G401 (cell line): Measurements from ENCODE around the gene OSBPL1A. TPM values are rescaled to one million over a fixed set of nuclear protein-coding genes. Genes with fewer than 3 reads are reported as not detected.
"Not testable (repeated sequence)": the region's sequence is repeated elsewhere in the genome, so short reads cannot be mapped to it uniquely, and the experiment has no call there.

ENCODE experiments used
- DNase-seq: peaks from one replicate; pipeline ENCODE4 v3.0.0-alpha.2; 2015; ENCODE audit warnings: low spot score
- in situ Hi-C: cut with HindIII; loops from 2 replicates; pipeline ENCODE4 v1.10.0; 2016; ENCODE audit warnings: low sequenced_read_pairs, mixed read lengths
- total RNA-seq: library from RNA; depleted of rRNA; stranded (reverse); fragments of >200 nt; shearing (Covaris generic); gene quantifications from 2 replicates; pipeline ENCODE4 v1.2.3, GENCODE V29; 2014

Gene OSBPL1A
- total RNA-seq, 1 experiment from 2014 or later = 75.8 TPM

GRCh38 chr18:24170360-24170759, 227.3 kb downstream of the OSBPL1A start:
- no peak for DNase-seq
- in situ Hi-C loops = no loop called here

GRCh38 chr18:24168496-24168895, 229.1 kb downstream of the OSBPL1A start:
- no peak for DNase-seq
- in situ Hi-C loops = no loop called here

DNA sequence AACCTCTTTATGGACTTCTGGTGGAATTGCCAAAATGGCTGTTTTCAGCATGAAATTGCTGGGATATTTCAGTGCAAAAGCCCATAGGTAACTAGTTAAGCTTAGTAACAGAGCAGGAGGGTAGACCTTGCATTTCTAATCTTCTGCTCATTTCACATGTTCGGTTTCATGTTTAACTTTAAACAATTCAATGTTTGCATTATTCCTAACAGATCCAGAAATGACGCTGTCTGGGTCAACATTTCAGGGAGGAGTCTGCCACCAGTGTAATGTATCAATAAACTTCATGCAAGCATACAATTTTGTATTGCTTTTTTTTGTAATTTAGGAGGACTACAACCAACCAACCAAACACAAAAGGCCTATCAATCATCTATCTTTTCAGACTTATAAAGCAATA, 236.3 kb downstream of the OSBPL1A start:
- in situ Hi-C loops = no loop called here

DNA sequence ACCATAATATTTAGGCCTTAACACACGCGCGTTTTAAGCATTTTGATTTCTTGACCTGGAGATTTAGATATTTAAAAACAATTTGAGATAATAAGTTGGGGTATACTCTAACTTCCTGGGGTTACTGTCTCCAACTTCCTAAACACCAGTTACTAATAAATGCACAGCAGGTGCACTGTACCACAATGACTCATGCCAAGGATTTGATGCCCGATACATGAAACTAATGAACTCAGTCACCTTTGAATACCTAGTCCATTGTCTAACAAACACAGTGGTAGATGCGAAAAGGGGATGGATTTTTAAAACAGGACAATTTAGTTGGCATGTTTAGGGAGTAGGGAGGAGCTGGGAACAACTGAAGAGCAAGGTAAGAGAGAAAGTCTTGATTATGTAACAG, 237.5 kb downstream of the OSBPL1A start:
- DNase-seq = no peak
- in situ Hi-C loops = no loop called here

More for the DNA sequence above, 236.3 kb downstream of the OSBPL1A start:
- no peak for DNase-seq

GRCh38 chr18:24157855-24158254, 239.8 kb downstream of the OSBPL1A start:
- in situ Hi-C loops = no loop called here
- DNase-seq = no peak

- in situ Hi-C loops = no loop called here
Measured at GRCh38 chr18:24153397-24153796, 244.2 kb downstream of the OSBPL1A start.

DNA sequence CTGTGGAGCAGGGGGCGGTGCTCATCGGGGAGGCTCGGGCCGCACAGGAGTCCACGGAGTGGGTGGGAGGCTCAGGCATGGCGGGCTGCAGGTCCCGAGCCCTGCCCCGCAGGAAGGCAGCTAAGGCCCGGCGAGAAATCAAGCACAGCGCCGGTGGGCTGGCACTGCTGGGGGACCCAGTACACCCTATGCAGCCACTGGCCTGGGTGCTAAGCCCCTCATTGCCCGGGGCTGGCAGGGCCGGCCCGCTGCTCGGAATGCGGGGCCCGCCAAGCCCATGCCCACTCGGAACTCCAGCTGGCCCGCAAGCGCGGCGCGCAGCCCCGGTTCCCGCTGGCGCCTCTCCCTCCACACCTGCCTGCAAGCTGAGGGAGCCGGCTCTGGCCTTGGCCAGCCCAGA, 248.0 kb downstream of the OSBPL1A start:
- DNase-seq, in situ Hi-C loops: not testable (repeated sequence)

More at GRCh38 chr18:24153397-24153796, 244.2 kb downstream of the OSBPL1A start:
- DNase-seq = no peak

GRCh38 chr18:24142376-24142775, 255.2 kb downstream of the OSBPL1A start:
- no peak for DNase-seq
- in situ Hi-C loops = no loop called here

DNA sequence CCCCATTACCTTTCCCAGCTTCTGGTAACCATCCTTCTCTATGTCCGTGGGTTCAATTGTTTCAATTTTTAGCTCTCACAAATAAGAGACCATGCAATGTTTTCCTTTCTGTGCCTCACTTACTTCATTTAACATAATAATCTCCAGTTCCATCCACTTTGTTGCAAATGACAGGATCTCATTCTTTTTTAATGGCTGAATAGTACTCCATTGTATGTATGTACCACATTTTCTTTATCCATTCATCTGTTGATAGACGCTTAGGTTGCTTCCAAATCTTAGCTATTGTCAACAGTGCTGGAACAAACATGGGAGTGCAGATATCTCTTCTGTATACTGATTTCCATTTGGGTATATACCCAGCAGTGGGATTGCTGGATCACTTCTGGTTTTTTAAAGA, 256.9 kb downstream of the OSBPL1A start:
- no peak for DNase-seq
- in situ Hi-C loops = no loop called here

GRCh38 chr18:24138789-24139616, 258.6 kb downstream of the OSBPL1A start, which contains the start of gene CABYR:
Gene CABYR, plus strand, starts transcription at chr18:24139062. Its CDS starts 4,053 bp downstream, at chr18:24143115.
- in situ Hi-C loops = no loop called here

GRCh38 chr18:24138409-24138788, 259.2 kb downstream of the OSBPL1A start:
- in situ Hi-C loops = no loop called here
- no peak for DNase-seq

More at GRCh38 chr18:24138789-24139616, 258.6 kb downstream of the OSBPL1A start, which contains the start of gene CABYR:
- peak; percentile 61 for DNase-seq

DNA sequence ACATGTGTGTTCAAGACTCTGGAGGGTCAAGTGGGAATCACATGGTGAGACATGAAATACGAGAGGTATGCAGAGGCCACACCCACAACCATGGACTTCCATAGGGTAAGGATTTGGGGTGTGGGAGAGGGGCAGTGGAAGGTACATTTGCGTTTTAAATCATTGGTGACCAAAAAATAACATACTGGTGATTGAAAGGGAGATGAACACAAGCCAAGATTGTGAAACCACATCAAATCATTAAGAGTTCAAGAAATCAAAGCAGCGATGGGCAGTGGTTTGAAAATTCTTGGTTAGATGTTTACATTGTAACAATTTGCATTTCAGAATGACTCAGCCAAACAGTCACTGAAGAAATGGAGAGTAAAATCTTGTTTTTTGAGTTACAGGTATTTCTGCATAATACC, 260.7 kb downstream of the OSBPL1A start:
- DNase-seq = no peak
- in situ Hi-C loops = no loop called here

DNA sequence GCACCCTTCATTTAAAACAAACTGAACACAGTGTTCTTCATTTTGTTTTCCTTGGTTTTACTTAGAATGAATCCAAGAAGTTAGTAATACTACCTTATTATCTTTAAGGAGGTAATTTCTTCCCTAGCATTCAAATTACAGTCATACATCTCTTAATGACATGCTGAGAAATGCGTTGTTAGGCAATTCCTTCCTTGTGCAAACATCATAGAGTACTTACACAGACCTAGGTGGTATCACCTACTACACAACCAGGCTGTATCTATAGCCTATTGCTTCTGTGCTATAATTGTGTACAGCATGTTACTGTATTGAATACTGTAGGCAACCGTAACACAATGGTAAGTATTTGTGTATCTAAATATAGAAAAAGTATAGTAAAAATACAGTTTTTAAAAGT, 267.1 kb downstream of the OSBPL1A start:
- in situ Hi-C loops = no loop called here
- DNase-seq = no peak

GRCh38 chr18:24128700-24129099, 268.9 kb downstream of the OSBPL1A start:
- in situ Hi-C loops = no loop called here

GRCh38 chr18:24127735-24128134, 269.9 kb downstream of the OSBPL1A start:
- no peak for DNase-seq
- in situ Hi-C loops = no loop called here

More at GRCh38 chr18:24128700-24129099, 268.9 kb downstream of the OSBPL1A start:
- no peak for DNase-seq

- no peak for DNase-seq
- in situ Hi-C loops = no loop called here
Measured at GRCh38 chr18:24126155-24126961, 271.3 kb downstream of the OSBPL1A start.

- DNase-seq = no peak
- in situ Hi-C loops = no loop called here
Measured at GRCh38 chr18:24121625-24122024, 276.0 kb downstream of the OSBPL1A start.

DNA sequence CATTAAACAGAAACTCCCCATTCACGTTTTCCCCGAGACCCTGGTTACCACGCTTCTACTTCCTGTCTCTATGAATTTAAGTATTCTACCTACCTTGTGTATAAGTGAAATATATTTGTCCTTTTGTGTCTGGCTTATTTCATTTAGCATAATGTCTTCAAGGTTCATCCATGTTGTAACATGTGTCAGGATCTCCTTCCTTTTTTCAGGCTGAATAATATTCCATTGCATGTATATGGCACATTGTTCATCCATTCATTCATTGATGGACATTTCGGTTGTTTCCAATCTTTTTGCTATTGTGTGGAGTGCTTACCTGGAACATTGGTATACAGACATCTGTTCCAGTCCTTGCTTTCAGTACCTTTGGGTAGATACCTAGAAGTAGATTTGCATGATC, 276.9 kb downstream of the OSBPL1A start:
- no peak for DNase-seq
- in situ Hi-C loops = no loop called here

DNA sequence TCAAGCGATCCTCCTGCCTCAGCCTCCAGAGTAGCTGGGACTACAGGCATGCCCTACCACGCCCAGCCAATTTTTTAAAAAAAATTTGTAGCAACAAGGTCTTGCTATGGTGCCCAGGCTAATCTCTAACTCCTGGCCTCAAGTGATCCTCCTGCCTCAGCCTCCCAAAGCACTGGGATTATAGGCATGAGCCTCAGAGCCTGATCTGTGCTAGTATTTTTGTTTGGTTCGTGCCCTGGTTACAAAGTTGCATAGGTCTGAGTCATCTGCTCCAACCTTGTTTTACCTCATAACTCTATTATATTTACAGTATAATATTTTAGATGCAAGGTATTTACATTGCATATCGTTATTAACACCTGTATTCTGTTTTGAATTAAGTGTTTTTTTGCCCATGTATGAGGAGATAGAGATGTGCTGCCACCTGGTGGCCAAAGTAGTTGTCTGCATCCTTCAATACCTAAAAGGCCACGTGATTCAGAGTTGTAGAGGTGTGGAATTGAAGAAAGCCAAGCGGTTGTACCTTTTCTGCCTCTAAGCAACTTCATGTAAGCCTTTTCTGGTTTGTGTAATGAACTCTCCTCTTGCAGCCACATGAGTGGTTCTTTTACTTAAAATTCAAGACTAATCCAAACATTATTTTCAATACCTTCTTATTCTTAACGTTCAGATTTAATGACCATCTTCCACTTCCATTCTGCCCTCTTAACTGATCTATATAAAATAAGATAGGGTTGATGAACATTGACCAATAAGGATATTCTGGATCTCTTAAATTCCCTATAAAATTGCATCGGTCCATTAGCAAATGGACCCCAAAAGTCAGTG, 278.7 kb downstream of the OSBPL1A start:
- in situ Hi-C loops = no loop called here
- DNase-seq = peak; percentile 84
